IMR-90 (cell line): ENCODE results near the gene SEZ6L2. TPM values are rescaled to one million over a fixed set of nuclear protein-coding genes. Genes with fewer than 3 reads are reported as not detected.

Experiments used
- ATAC-seq: fragments of 200-7000 bp; cut with Tn5 transposase; 2 replicates; pipeline ENCODE4 v1.9.1; 2020; ENCODE audit warnings: low read depth, mild to moderate bottlenecking, moderate library complexity
- BruUV-seq: library from RNA; stranded (reverse); fragments of 400-500 nt; replicated peaks from 2 replicates; lab custom pipeline; 2021; lab: Mats Ljungman, UMichigan
- CTCF ChIA-PET: fragments of 300-600 bp; formaldehyde crosslinking; extraction: SDS; loops from one replicate; lab custom pipeline; 2021; ENCODE audit warnings: antibody characterized with exemption; lab: Yijun Ruan, JAX
- POLR2A ChIA-PET: fragments of 300-600 bp; sonication (Branson Sonifier 250); formaldehyde crosslinking; loops from one replicate; lab custom pipeline; 2022; ENCODE audit warnings: antibody characterized with exemption; ENCODE audit not compliant: unreplicated experiment; lab: Charles Lee
- DNase-seq: peaks from one replicate; pipeline ENCODE4 v3.0.0; 2013
- H2AFZ ChIP-seq: replicated peaks from 2 replicates; pipeline ENCODE3; 2013; ENCODE audit warnings: low read length, mild to moderate bottlenecking; ENCODE audit not compliant: poor library complexity
- H2AK5ac ChIP-seq: 2 replicates; pipeline ENCODE4 v1.6.1; 2013; ENCODE audit warnings: low read depth, low read length, inconsistent platforms
- H2AK9ac ChIP-seq: replicated peaks from 2 replicates; pipeline ENCODE3; 2013; ENCODE audit warnings: mild to moderate bottlenecking, low read depth, low read length, moderate library complexity; ENCODE audit not compliant: poor library complexity
- H2BK120ac ChIP-seq: 2 replicates; pipeline ENCODE4 v1.6.1; 2013; ENCODE audit warnings: low read depth, low read length, inconsistent platforms
- H2BK15ac ChIP-seq: 3 replicates; pipeline ENCODE4 v1.6.1; 2013; ENCODE audit warnings: low read depth, low read length, inconsistent platforms
- H2BK20ac ChIP-seq: 2 replicates; pipeline ENCODE4 v1.6.1; 2013; ENCODE audit warnings: low read depth, mild to moderate bottlenecking, inconsistent platforms, low read length, moderate library complexity
- H2BK5ac ChIP-seq: 2 replicates; pipeline ENCODE4 v1.6.1; 2013; ENCODE audit warnings: mild to moderate bottlenecking, low read depth, low read length, inconsistent platforms; ENCODE audit not compliant: poor library complexity, severe bottlenecking
- H3K14ac ChIP-seq: replicated peaks from 2 replicates; pipeline ENCODE4 v1.6.1; 2013; ENCODE audit warnings: low read depth, low read length, inconsistent platforms
- H3K18ac ChIP-seq: 2 replicates; pipeline ENCODE4 v1.6.1; 2013; ENCODE audit warnings: low read depth, low read length, control low read depth
- H3K23ac ChIP-seq: 2 replicates; pipeline ENCODE4 v1.6.1; 2013; ENCODE audit warnings: low read depth, low read length, inconsistent platforms
- H3K27ac ChIP-seq: 2 replicates; pipeline ENCODE4 v1.5.1; 2013; ENCODE audit warnings: mild to moderate bottlenecking, control low read depth, low read length; ENCODE audit not compliant: insufficient read depth
- H3K27me3 ChIP-seq: 2 replicates; pipeline ENCODE4 v1.6.1; 2013; ENCODE audit warnings: low read length; ENCODE audit not compliant: control insufficient read depth, insufficient read depth
- H3K36me3 ChIP-seq: 2 replicates; pipeline ENCODE4 v1.6.1; 2013; ENCODE audit warnings: low read length, mixed read lengths; ENCODE audit not compliant: control insufficient read depth, insufficient read depth
- H3K4ac ChIP-seq: 2 replicates; pipeline ENCODE4 v1.6.1; 2013; ENCODE audit warnings: low read depth, low read length, inconsistent platforms
- H3K4me1 ChIP-seq: 2 replicates; pipeline ENCODE4 v1.6.1; 2013; ENCODE audit warnings: low read length, mixed read lengths; ENCODE audit not compliant: control insufficient read depth, insufficient read depth
- H3K4me2 ChIP-seq: 2 replicates; pipeline ENCODE4 v1.6.1; 2013; ENCODE audit warnings: low read depth, mild to moderate bottlenecking, control low read depth, low read length, moderate library complexity
- H3K4me3 ChIP-seq: 2 replicates; pipeline ENCODE4 v1.5.1; 2013; ENCODE audit warnings: low read depth, mild to moderate bottlenecking, control low read depth, low read length, moderate library complexity; ENCODE audit not compliant: insufficient read depth
- H3K56ac ChIP-seq: 2 replicates; pipeline ENCODE4 v1.6.1; 2013; ENCODE audit warnings: low read length, inconsistent platforms; ENCODE audit not compliant: insufficient read depth; ENCODE audit errors: extremely low read depth
- H3K79me1 ChIP-seq, 2 experiments: 2 replicates each; pipeline ENCODE4 v1.6.1; 2013; ENCODE audit warnings: low read length in 2 of 2, inconsistent platforms in 1 of 2, low read depth in 1 of 2
- H3K9ac ChIP-seq: 2 replicates; pipeline ENCODE4 v1.6.1; 2013; ENCODE audit warnings: low read depth, low read length, control low read depth
- H3K9me1 ChIP-seq: 2 replicates; pipeline ENCODE4 v1.6.1; 2013; ENCODE audit warnings: low read length, inconsistent platforms; ENCODE audit not compliant: insufficient read depth
- H3K9me3 ChIP-seq: 2 replicates; pipeline ENCODE4 v1.6.1; 2013; ENCODE audit warnings: low read length; ENCODE audit not compliant: control insufficient read depth, insufficient read depth
- H4K20me1 ChIP-seq: 2 replicates; pipeline ENCODE4 v1.6.1; 2013; ENCODE audit warnings: low read length, inconsistent platforms; ENCODE audit not compliant: insufficient read depth
- H4K5ac ChIP-seq: 2 replicates; pipeline ENCODE4 v1.6.1; 2013; ENCODE audit warnings: mild to moderate bottlenecking, low read depth, low read length, control low read depth
- H4K8ac ChIP-seq, 2 experiments: 2 replicates each; pipeline ENCODE4 v1.6.1; 2013; ENCODE audit warnings: low read depth in 2 of 2, low read length in 2 of 2, control low read depth in 1 of 2, inconsistent platforms in 1 of 2
- H4K91ac ChIP-seq: 2 replicates; pipeline ENCODE4 v1.6.1; 2013; ENCODE audit warnings: low read depth, low read length, inconsistent platforms; ENCODE audit not compliant: insufficient read depth
- CEBPB ChIP-seq: IDR thresholded peaks from 2 replicates; pipeline ENCODE4 v1.6.1; 2012; ENCODE audit warnings: low read depth, low read length, improper control_type of control experiment
- CHD1 ChIP-seq: IDR thresholded peaks from 2 replicates; pipeline ENCODE4 v1.6.1; 2012; ENCODE audit warnings: low read depth, low read length, improper control_type of control experiment
- MAFK ChIP-seq: IDR thresholded peaks from 2 replicates; pipeline ENCODE4 v1.6.1; 2012; ENCODE audit warnings: low read depth, low read length, improper control_type of control experiment
- POLR2A ChIP-seq: IDR thresholded peaks from 2 replicates; pipeline ENCODE4 v1.6.1; 2012; ENCODE audit warnings: mild to moderate bottlenecking, low read depth, low read length
- RAD21 ChIP-seq: IDR thresholded peaks from 2 replicates; pipeline ENCODE4 v1.6.1; 2012; ENCODE audit warnings: low read length, improper control_type of control experiment
- RCOR1 ChIP-seq: IDR thresholded peaks from 2 replicates; pipeline ENCODE4 v1.6.1; 2012; ENCODE audit warnings: mild to moderate bottlenecking, low read length, improper control_type of control experiment; ENCODE audit not compliant: insufficient replicate concordance
- SMC3 ChIP-seq: fragments of 150-350 bp; IDR thresholded peaks from 2 replicates; pipeline ENCODE4 v1.6.1; 2016; ENCODE audit warnings: low read depth, mild to moderate bottlenecking, antibody characterized with exemption, low read length, moderate library complexity
- WGBS, 2 experiments: methylation state at CpG; one replicate each; pipeline versions ENCODE4 v1.1.5 to v1.1.7; 2013; ENCODE audit warnings: missing lambda C conversion rate in 2 of 2; ENCODE audit not compliant: insufficient read length in 1 of 2; ENCODE audit errors: extremely low coverage in 2 of 2; 5-methylcytosine and 5-hydroxymethylcytosine counted together
- dilution Hi-C: fragments of 300-500 bp; cut with HindIII; formaldehyde crosslinking; loops from one replicate; pipeline ENCODE4 v1.14.3; 2018; ENCODE audit warnings: low sequenced_read_pairs; ENCODE audit not compliant: unreplicated experiment
- in situ Hi-C: fragments of 300-500 bp; cut with MboI; formaldehyde crosslinking; loops from 3 replicates; pipeline ENCODE4 v1.14.3; 2019; ENCODE audit warnings: low sequenced_read_pairs, inconsistent platforms, mixed read lengths
- intact Hi-C: fragments of 100-400 bp; cut with micrococcal nuclease; formaldehyde crosslinking; loops from 2 replicates; pipeline ENCODE4 v1.10.0; 2022
- polyA plus RNA-seq, 3 experiments: library from polyadenylated mRNA; depleted of rRNA; stranded (reverse); fragments of >200 nt; gene quantifications; 2 replicates each; pipeline ENCODE4 v1.2.3, GENCODE V29; 2012; ENCODE audit warnings: low replicate concordance in 1 of 3
- total RNA-seq: library from RNA; depleted of rRNA; stranded (reverse); fragments of >200 nt; gene quantifications from 2 replicates; pipeline ENCODE4 v1.2.3, GENCODE V29; 2012
- TF ChIP-seq, protein P1 (sequence below): fragments of 150-350 bp; IDR thresholded peaks from 2 replicates; pipeline ENCODE4 v1.6.1; 2016; ENCODE audit warnings: low read depth, mild to moderate bottlenecking, low read length, moderate library complexity, borderline replicate concordance
- TF ChIP-seq, protein P2 (sequence below): conservative IDR thresholded peaks from 2 replicates; pipeline ENCODE4 v1.5.1; 2012; ENCODE audit warnings: mild to moderate bottlenecking, low read depth, low read length, improper control_type of control experiment
- TF ChIP-seq, protein P3 (sequence below): fragments of 150-350 bp; IDR thresholded peaks from 2 replicates; pipeline ENCODE4 v1.6.1; 2017; ENCODE audit warnings: mild to moderate bottlenecking, antibody characterized with exemption, low read length, low read depth

The SEZ6L2 gene
- total and polyA plus RNA-seq, 2 of the 4 experiments (the other 2 are of a cell fraction), result 0.72 to 10.5 TPM

DNA sequence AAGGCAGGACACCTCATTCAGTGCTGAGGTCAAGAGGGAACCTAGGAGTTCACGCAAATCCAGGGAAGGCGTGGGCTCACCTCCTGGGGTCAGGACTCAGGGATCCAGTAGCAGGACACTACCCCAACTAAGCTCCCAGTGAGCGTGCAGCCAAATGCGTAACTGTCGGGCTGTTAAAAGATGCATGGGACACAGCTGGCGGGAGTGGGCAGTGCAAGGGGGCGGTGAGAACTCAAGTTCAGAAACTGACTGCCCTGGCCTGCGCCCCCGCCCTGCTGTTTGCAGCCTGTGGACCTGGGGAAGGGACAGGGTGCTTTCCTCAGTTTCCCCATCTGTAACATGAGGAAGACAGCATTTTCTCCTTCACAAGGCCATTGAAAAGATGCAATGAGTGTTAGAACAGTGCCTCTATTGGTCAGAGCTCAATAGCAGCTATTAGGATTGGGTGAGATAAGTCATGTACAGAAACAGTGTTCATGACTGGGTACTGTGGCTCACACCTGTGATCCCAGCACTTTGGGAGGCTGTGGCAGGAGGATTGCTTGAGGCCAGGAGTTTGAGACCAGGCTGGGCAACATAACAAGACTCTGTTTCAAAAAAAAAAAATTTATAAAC is 56.5 kb downstream of the SEZ6L2 start:
- Histone ChIP-seq H2BK120ac (no peak overlapping the region), H3K9me3 (no peaks in the 10 kb centered on the region), H3K4me3 (no peak overlapping the region), H3K4ac (no peak overlapping the region), H3K79me1 (peaks cover 0 to 37% of the 10 kb centered on the region in 2 experiments; a peak in 1 of 4 replicates), H2BK15ac (no peak overlapping the region), H2AK9ac (no peak overlapping the region), H3K4me2 (no peak overlapping the region), H4K8ac (no peak overlapping the region), H4K20me1 (no peaks in the 10 kb centered on the region; the same call in 1 of the 2 replicates), H3K36me3 (peaks cover 81% of the 10 kb centered on the region), H3K9me1 (no peaks in the 10 kb centered on the region), H3K23ac (no peak overlapping the region), H3K56ac (no peak overlapping the region), H2BK20ac (no peak overlapping the region), H2BK5ac (no peak overlapping the region), H3K18ac (no peak overlapping the region), H3K4me1 (no peaks in the 10 kb centered on the region; the same call in none of the 2 replicates), H3K27ac (no peak overlapping the region), H4K91ac (no peak overlapping the region), H2AFZ (peak overlapping the region; percentile 3), H3K27me3 (no peaks in the 10 kb centered on the region), H3K9ac (no peak overlapping the region), H4K5ac (no peak overlapping the region), H3K14ac (no peak overlapping the region), H2AK5ac (no peak overlapping the region)
- dilution Hi-C loops (no loop called here), in situ Hi-C loops (no loop called here), intact Hi-C loops (no loop called here)
- WGBS, 2 experiments, result 85% methylated on average over 7 of the region's 9 CpGs; no CpG with 5 or more reads in 1 of the 2 experiments
- ChIA-PET POLR2A (no interaction called here), CTCF (no interaction called here)
- ATAC-seq (0 out of 2 replicates have a peak, but pooled peaks have one; percentile 29), DNase-seq (no peak)
- no TSS peak for BruUV-seq
- TF ChIP-seq MAFK (no peak), RCOR1 (no peak), SMC3 (no peak), CHD1 (no peak), CEBPB (no peak), POLR2A (no peak), RAD21 (no peak)
- TF ChIP-seq, protein P1, sequence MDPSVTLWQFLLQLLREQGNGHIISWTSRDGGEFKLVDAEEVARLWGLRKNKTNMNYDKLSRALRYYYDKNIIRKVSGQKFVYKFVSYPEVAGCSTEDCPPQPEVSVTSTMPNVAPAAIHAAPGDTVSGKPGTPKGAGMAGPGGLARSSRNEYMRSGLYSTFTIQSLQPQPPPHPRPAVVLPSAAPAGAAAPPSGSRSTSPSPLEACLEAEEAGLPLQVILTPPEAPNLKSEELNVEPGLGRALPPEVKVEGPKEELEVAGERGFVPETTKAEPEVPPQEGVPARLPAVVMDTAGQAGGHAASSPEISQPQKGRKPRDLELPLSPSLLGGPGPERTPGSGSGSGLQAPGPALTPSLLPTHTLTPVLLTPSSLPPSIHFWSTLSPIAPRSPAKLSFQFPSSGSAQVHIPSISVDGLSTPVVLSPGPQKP, result no peak
- TF ChIP-seq, protein P2, sequence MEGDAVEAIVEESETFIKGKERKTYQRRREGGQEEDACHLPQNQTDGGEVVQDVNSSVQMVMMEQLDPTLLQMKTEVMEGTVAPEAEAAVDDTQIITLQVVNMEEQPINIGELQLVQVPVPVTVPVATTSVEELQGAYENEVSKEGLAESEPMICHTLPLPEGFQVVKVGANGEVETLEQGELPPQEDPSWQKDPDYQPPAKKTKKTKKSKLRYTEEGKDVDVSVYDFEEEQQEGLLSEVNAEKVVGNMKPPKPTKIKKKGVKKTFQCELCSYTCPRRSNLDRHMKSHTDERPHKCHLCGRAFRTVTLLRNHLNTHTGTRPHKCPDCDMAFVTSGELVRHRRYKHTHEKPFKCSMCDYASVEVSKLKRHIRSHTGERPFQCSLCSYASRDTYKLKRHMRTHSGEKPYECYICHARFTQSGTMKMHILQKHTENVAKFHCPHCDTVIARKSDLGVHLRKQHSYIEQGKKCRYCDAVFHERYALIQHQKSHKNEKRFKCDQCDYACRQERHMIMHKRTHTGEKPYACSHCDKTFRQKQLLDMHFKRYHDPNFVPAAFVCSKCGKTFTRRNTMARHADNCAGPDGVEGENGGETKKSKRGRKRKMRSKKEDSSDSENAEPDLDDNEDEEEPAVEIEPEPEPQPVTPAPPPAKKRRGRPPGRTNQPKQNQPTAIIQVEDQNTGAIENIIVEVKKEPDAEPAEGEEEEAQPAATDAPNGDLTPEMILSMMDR, result no peak
- TF ChIP-seq, protein P3, sequence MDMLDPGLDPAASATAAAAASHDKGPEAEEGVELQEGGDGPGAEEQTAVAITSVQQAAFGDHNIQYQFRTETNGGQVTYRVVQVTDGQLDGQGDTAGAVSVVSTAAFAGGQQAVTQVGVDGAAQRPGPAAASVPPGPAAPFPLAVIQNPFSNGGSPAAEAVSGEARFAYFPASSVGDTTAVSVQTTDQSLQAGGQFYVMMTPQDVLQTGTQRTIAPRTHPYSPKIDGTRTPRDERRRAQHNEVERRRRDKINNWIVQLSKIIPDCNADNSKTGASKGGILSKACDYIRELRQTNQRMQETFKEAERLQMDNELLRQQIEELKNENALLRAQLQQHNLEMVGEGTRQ, result no peak
